ENCODE measurements around the gene DRD4. TPM values are rescaled to one million over a fixed set of nuclear protein-coding genes. Genes with fewer than 3 reads are reported as not detected.

Gene DRD4
- total RNA-seq, 1 donor from 2014 or later = 1.2 TPM

GRCh38 chr11:626475-627307 lies 10.4 kb upstream of the DRD4 start, which contains the start of gene SCT:
SCT (minus strand) TSS chr11:627181; CDS start chr11:627143, 38 bp downstream.
- Histone ChIP-seq H3K36me3 (no peaks in the 10 kb centered on the region), H3K4me1 (no peaks in the 10 kb centered on the region), H3K4me3 (no peak within 1 kb of the TSS), H3K27ac (no peak within 1 kb of the TSS), H3K27me3 (peaks cover 20% of the 10 kb centered on the region), H3K9me3 (no peaks in the 10 kb centered on the region)
- intact Hi-C loops (cut with DNase I) = no loop called here
- TF ChIP-seq CTCF (IDR thresholded peaks at IDR 0.05) = no peak
- DNase-seq = no peak
- no peak for ATAC-seq

- no peak overlapping the region for H3K27ac ChIP-seq
- peaks cover 20% of the 10 kb centered on the region for H3K27me3 ChIP-seq
- no peaks in the 10 kb centered on the region for H3K9me3 ChIP-seq
- H3K4me1 ChIP-seq = no peaks in the 10 kb centered on the region
- intact Hi-C loops (cut with DNase I) = no loop called here
- H3K36me3 ChIP-seq = no peaks in the 10 kb centered on the region
- no peak for TF ChIP-seq CTCF (IDR thresholded peaks at IDR 0.05)
- DNase-seq = no peak
- H3K4me3 ChIP-seq = no peak overlapping the region
- ATAC-seq = no peak
Observed at GRCh38 chr11:627308-627576, 9.8 kb upstream of the DRD4 start.

GRCh38 chr11:628056-628455 lies 9.0 kb upstream of the DRD4 start:
- ATAC-seq (no peak), DNase-seq (no peak)
- no peak for TF ChIP-seq CTCF (IDR thresholded peaks at IDR 0.05)
- Histone ChIP-seq H3K27me3 (peaks cover 20% of the 10 kb centered on the region), H3K27ac (no peak overlapping the region), H3K36me3 (no peaks in the 10 kb centered on the region), H3K4me3 (no peak overlapping the region), H3K9me3 (no peaks in the 10 kb centered on the region), H3K4me1 (no peaks in the 10 kb centered on the region)
- intact Hi-C loops (cut with DNase I) = no loop called here

- no peak for TF ChIP-seq CTCF (IDR thresholded peaks at IDR 0.05)
- Histone ChIP-seq H3K4me3 (no peak overlapping the region), H3K4me1 (no peaks in the 10 kb centered on the region), H3K36me3 (no peaks in the 10 kb centered on the region), H3K27ac (no peak overlapping the region), H3K27me3 (peaks cover 20% of the 10 kb centered on the region), H3K9me3 (no peaks in the 10 kb centered on the region)
- DNase-seq (no peak), ATAC-seq (no peak)
- intact Hi-C loops (cut with DNase I) = no loop called here
Observed at GRCh38 chr11:629237-629583, 7.9 kb upstream of the DRD4 start.

GRCh38 chr11:630871-631270 lies 6.2 kb upstream of the DRD4 start:
- no peak for DNase-seq
- no peaks in the 10 kb centered on the region for H3K4me1 ChIP-seq
- peaks cover 6% of the 10 kb centered on the region for H3K27me3 ChIP-seq
- no peak for TF ChIP-seq CTCF (IDR thresholded peaks at IDR 0.05)
- no peaks in the 10 kb centered on the region for H3K36me3 ChIP-seq
- no peak overlapping the region for H3K27ac ChIP-seq
- intact Hi-C loops (cut with DNase I) = no loop called here
- no peaks in the 10 kb centered on the region for H3K9me3 ChIP-seq
- H3K4me3 ChIP-seq = no peak overlapping the region
- ATAC-seq = no peak

All from upper lobe of right lung (tissue), 1 donor.